ENCODE data around the gene APBA2. TPM values are rescaled to one million over a fixed set of nuclear protein-coding genes. Genes with fewer than 3 reads are reported as not detected.

APBA2 gene
- total RNA-seq, 1 donor from 2014 or later = 30.0 TPM

DNA sequence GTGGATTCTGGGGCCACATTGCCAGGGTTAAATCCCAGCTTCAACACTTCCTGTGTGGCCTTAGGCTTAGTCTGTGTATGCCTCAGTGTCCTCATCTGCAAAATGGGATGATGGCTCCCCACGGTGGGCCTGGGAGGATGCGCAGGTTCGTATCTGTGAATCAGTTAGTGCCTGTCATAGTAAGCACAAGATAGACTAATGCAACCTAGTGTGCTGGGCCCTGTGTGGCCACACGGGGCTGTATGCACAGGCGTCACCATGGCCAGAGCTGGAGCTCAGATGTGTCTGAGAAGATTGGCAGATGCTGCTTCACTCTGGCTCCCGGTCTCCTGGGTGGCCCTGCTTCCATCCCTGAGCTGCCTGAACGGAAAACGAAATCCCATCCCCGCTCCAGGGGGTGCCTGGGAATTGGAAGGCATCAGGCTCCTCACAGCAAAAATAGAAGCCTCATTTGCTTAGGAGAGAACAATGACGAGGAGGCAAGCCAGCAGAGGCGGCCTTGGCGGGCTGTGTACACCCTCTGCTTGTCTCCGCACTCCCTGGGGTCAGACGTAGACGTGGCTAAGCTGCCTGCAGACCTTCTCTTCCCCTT lies 103.6 kb downstream of the APBA2 start:
- no peak overlapping the region for H3K4me3 ChIP-seq (ENCODE audit: low read depth, low read length)
- no peak for DNase-seq (ENCODE audit: low read depth)
- TF ChIP-seq, protein P1, sequence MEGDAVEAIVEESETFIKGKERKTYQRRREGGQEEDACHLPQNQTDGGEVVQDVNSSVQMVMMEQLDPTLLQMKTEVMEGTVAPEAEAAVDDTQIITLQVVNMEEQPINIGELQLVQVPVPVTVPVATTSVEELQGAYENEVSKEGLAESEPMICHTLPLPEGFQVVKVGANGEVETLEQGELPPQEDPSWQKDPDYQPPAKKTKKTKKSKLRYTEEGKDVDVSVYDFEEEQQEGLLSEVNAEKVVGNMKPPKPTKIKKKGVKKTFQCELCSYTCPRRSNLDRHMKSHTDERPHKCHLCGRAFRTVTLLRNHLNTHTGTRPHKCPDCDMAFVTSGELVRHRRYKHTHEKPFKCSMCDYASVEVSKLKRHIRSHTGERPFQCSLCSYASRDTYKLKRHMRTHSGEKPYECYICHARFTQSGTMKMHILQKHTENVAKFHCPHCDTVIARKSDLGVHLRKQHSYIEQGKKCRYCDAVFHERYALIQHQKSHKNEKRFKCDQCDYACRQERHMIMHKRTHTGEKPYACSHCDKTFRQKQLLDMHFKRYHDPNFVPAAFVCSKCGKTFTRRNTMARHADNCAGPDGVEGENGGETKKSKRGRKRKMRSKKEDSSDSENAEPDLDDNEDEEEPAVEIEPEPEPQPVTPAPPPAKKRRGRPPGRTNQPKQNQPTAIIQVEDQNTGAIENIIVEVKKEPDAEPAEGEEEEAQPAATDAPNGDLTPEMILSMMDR (conservative IDR thresholded peaks at IDR 0.05; ENCODE audit: low read depth, low read length) = peak; percentile 24

DNA sequence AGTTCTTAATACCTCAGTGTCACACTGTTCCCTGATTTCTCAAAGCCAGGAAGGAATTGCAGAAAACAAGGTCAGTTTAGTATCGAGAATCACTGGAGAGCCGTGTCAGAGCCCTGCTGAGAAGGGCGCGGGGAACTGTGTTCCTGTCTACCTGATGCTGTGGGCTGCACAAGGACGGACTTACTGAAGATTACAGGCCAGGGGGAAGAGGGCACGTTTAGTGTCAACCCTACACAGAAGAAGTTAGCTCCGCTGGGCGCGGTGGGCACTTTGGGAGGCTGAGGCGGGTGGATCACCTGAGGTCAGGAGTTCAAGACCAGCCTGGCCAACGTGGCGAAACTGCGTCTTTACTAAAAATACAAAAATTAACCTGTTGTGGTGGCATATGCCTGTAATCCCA lies 104.1 kb downstream of the APBA2 start:
- no peak overlapping the region for H3K4me3 ChIP-seq (ENCODE audit: low read depth, low read length)
- TF ChIP-seq, protein P1 (conservative IDR thresholded peaks at IDR 0.05; ENCODE audit: low read depth, low read length) = no peak
- DNase-seq (ENCODE audit: low read depth) = no peak

DNA sequence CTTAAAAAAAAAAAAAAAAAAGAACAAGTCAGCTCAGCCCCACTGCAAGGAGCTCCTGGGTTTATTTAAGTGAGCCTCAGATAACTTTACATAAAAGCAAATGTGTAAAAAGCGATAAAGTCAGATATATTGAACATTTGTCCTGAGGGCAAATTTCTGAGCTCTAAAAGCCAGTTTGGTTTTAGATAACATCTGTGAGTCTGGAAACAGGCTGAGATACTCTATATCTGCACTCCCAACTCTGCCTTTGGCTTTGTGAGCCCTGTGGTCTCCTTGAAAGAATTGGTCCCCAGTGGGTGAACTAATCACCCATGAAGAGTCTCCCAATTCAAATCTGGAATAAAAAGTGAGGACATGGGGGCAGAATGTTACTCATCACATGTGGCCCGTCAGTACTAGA lies 104.6 kb downstream of the APBA2 start:
- no peak overlapping the region for H3K4me3 ChIP-seq (ENCODE audit: low read depth, low read length)
- no peak for DNase-seq (ENCODE audit: low read depth)
- TF ChIP-seq, protein P1 (conservative IDR thresholded peaks at IDR 0.05; ENCODE audit: low read depth, low read length) = no peak

DNA sequence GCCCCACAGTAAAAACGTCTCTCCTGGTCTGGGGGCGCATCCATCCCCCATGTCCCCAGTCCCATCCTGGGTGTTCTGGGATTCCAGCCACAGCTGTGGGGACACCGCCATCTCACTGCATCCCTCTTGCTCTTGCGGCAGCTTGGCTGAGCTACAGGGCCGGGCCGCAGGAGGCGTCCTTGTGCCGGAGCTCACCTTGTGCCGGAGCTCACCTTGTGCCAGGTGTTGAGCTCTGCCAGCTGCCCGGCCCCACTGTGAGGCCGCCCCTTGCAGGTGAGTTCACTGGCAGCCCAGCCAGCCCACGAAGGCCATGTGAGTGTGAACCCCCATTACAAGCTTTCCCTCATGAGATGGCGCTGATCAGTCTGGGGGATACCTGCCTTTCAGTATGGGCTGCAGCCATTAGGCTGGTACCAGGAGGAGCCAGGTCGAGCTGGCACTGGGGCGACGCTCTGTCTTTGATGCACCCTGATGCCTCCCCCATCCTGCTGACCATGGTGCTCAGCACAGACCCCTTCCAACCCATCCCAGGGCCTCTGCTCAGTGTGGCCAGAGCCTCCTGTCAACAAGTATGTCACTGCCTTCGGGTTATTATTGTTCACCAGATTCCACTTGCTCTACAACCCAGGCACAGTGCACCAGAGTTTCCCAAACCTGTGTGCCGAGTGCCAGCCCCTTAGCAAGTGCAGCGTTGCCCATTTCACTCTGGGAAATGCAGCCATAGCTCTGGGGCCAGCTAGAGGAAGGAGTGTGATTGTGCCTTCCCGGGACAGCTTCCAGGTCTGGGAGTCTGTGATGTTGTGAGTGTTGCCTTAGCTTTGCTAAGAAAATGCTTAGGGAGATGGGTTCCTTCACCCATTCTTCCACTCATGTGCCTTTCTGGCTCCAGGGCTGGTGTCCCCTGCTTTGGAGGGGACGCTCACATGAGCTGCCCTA lies 105.7 kb downstream of the APBA2 start:
- DNase-seq (ENCODE audit: low read depth) = no peak
- TF ChIP-seq, protein P1 (conservative IDR thresholded peaks at IDR 0.05; ENCODE audit: low read depth, low read length) = no peak
- no peak overlapping the region for H3K4me3 ChIP-seq (ENCODE audit: low read depth, low read length)

DNA sequence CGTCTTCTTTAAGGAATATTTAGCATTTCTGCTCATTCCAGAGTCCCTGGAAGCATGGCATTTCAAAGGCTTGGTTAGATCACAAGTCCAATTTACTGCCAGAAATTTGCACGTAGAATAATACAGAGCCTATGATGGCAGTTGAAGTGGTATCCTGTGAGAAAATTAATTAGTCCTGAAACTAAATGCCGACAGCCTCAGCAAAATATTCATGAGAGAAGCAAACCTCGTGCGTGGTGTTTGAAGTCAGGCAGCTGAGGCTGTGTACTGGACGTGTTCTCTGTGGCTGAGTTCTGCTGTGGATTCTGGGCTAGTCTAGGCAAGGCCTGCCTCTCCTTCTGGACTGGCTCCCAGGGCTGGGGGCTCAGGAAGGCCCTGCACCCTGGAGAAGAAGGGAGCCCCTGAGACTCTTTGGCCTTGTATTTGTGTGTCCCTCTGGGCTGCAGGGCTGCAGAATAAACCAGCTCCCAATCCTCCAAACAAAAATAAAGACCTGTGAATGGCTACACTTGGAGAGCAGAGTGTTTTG lies 106.6 kb downstream of the APBA2 start:
- TF ChIP-seq, protein P1 (conservative IDR thresholded peaks at IDR 0.05; ENCODE audit: low read depth, low read length) = no peak
- DNase-seq (ENCODE audit: low read depth) = no peak
- H3K4me3 ChIP-seq (ENCODE audit: low read depth, low read length) = no peak overlapping the region

DNA sequence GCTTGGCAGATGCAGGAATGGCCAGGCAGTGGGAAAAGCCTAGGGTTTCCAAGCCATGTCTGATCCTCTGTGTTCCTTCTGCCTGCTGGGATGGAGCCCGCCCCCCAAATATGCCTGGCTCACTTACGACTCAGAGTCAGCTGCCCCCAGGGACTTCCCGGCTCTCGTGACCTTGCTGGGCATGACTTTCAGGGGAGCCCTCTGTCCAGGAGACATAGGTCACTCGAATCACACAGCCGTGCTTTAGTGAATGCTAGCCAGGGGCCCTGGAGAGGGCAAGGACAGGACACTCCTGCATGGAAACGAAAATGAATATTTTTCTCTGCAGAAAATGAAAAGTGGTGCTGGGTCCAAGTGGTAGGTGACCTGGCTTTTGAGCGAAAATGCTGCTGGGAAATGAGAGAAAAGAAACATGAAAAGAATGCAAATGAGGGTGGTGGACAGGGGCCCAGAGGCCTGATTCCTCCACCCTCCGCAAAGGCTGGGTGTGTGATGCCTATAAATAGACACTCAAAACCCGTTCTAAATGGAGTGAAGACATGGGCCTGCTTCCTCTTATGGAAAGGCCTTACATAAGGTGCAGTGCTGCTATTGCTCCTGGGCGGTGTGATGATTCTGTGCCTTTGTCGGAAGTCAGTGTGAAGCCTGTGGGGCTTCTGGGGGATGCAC lies 107.4 kb downstream of the APBA2 start:
- H3K4me3 ChIP-seq (ENCODE audit: low read depth, low read length) = no peak overlapping the region
- TF ChIP-seq, protein P1 (conservative IDR thresholded peaks at IDR 0.05; ENCODE audit: low read depth, low read length) = no peak
- DNase-seq (ENCODE audit: low read depth) = no peak
